ENCODE measurements around the gene PDE11A. TPM values are rescaled to one million over a fixed set of nuclear protein-coding genes. Genes with fewer than 3 reads are reported as not detected.

PDE11A gene
- total and polyA plus RNA-seq, 2 of the 8 experiments (the other 6 are each of a cell fraction or from before 2014, with no cell fraction given) = 0.19 to 0.23 TPM

- CTCF ChIA-PET (ENCODE audit: partially characterized antibody) = interaction anchor here (1.0 to 2.3 kb wide), 5 partner anchors 15 to 374 kb away, joined by 3 to 5 read pairs (median 3); no protein-coding TSS in a partner anchor
- Histone ChIP-seq H3K23ac (ENCODE audit: insufficient read length) (no peak overlapping the region), H2AFZ (ENCODE audit: low read length) (no peak overlapping the region), H2AK5ac (ENCODE audit: low read depth, low read length) (no peak overlapping the region), H3K23me2 (ENCODE audit: low read depth, low read length) (no peaks in the 10 kb centered on the region), H2BK15ac (ENCODE audit: low read length) (no peak overlapping the region), H3K27ac (ENCODE audit: low read depth, low read length) (no peak overlapping the region), H3K56ac (replicated peaks; ENCODE audit: insufficient read length, low read depth, low read length) (no peak overlapping the region), H3K36me3 (ENCODE audit: control insufficient read depth in 2 of 4, insufficient read depth in 4 of 4, low read length in 3 of 4) (no peaks in the 10 kb centered on the region), H3K4ac (replicated peaks; ENCODE audit: insufficient read length, low read depth, low read length) (no peak overlapping the region), H3K79me1 (ENCODE audit: low read depth, low read length) (no peaks in the 10 kb centered on the region), H3K9ac (replicated peaks in 1 of 4; ENCODE audit: extremely low read depth in 1 of 4, low read depth in 3 of 4, low read length in 3 of 4) (no peak overlapping the region), H3K9me3 (ENCODE audit: insufficient read depth in 2 of 2, low read depth in 1 of 2, low read length in 1 of 2) (no peaks in the 10 kb centered on the region), H3K18ac (ENCODE audit: extremely low read depth, low read length) (no peak overlapping the region), H4K5ac (ENCODE audit: insufficient read length, low read depth, low read length) (no peak overlapping the region), H3K4me2 (ENCODE audit: insufficient read depth in 1 of 2, low read depth in 2 of 2, low read length in 2 of 2) (no peak overlapping the region), H3K27me3 (replicated peaks in 1 of 4; ENCODE audit: control insufficient read depth in 3 of 4, extremely low read depth in 1 of 4, insufficient read depth in 3 of 4, low read length in 3 of 4) (peaks cover 0 to 1% (median 0%) of the 10 kb centered on the region in 4 experiments; a peak in 2 of 7 replicates), H3K4me1 (replicated peaks in 1 of 4; ENCODE audit: control insufficient read depth in 3 of 4, insufficient read depth in 4 of 4, low read length in 3 of 4) (no peaks in the 10 kb centered on the region), H3K79me2 (ENCODE audit: control insufficient read depth in 1 of 2, insufficient read depth in 2 of 2, low read length in 2 of 2) (no peaks in the 10 kb centered on the region), H2BK120ac (replicated peaks; ENCODE audit: low read depth, low read length) (no peak overlapping the region), H4K8ac (ENCODE audit: extremely low read depth, insufficient read depth, low read length) (no peak overlapping the region), H4K91ac (replicated peaks; ENCODE audit: insufficient read length, low read length) (no peak overlapping the region), H2BK5ac (ENCODE audit: low read depth, low read length) (no peak overlapping the region), H3K14ac (ENCODE audit: insufficient read length) (no peak overlapping the region), H2BK20ac (ENCODE audit: low read length) (no peak overlapping the region), H3K4me3 (ENCODE audit: extremely low read depth in 1 of 4, insufficient read depth in 2 of 4, low read depth in 3 of 4, low read length in 4 of 4) (no peak overlapping the region), H4K20me1 (replicated peaks in 1 of 2; ENCODE audit: control insufficient read depth in 1 of 2, insufficient read depth in 2 of 2, low read length in 2 of 2) (no peaks in the 10 kb centered on the region), H2BK12ac (ENCODE audit: low read depth, low read length) (no peak overlapping the region)
- WGBS, 2 experiments (ENCODE audit: extremely low coverage in 1 of 2, insufficient coverage in 1 of 2, insufficient read length in 1 of 2, insufficient replicate concordance in 2 of 2, low coverage in 1 of 2, low lambda C conversion rate in 2 of 2, missing lambda C conversion rate in 1 of 2) = 84% methylated on average over 9 of the region's 9 CpGs; no CpG with 5 or more reads in 1 of the 2 experiments
- POLR2A ChIA-PET (ENCODE audit: partially characterized antibody) = no interaction called here
- no peak for DNase-seq (ENCODE audit: low read depth in 1 of 2, low spot score in 2 of 2)
- FAIRE-seq = no peak
- TF ChIP-seq TBP (IDR thresholded peaks at IDR 0.05; ENCODE audit: low read depth, low read length) (no peak), SIRT6 (IDR thresholded peaks at IDR 0.05; ENCODE audit: low read length) (no peak), ATF3 (IDR thresholded peaks at IDR 0.05; ENCODE audit: insufficient read depth, low read depth, low read length) (no peak), TEAD4 (IDR thresholded peaks at IDR 0.05; ENCODE audit: low read depth, low read length) (no peak), KDM4A (IDR thresholded peaks at IDR 0.05; ENCODE audit: low read depth, low read length, severe bottlenecking) (no peak), CHD2 (IDR thresholded peaks at IDR 0.05; ENCODE audit: low read length) (no peak), CBX5 (IDR thresholded peaks at IDR 0.05; ENCODE audit: low read depth, low read length) (no peak), MAFK (IDR thresholded peaks at IDR 0.05; ENCODE audit: low read depth, low read length) (no peak)
Measured at GRCh38 chr2:177708660-177709444, 363.7 kb downstream of the PDE11A start.

Measured in H1 (cell line).